Stomach (tissue), 4 donors: ENCODE results near the gene TMEM255B.
"Not testable (repeated sequence)": the region's sequence is repeated elsewhere in the genome, so short reads cannot be mapped to it uniquely, and the experiment has no call there.

ENCODE experiments used
- CTCF ChIP-seq, 7 experiments: fragments of 450-650 bp in 4 of 7; fragments of 200-600 bp in 3 of 7; sonication (generic) in 3 of 7; IDR thresholded peaks; one replicate each; pipeline ENCODE4 v1.5.1; 2016 to 2019; ENCODE audit warnings: antibody characterized with exemption in 7 of 7, control low read depth in 2 of 7, mild to moderate bottlenecking in 1 of 7
- POLR2A ChIP-seq, 4 donors: fragments of 450-650 bp; IDR thresholded peaks; one replicate each; pipeline ENCODE4 v1.6.1; 2016; ENCODE audit warnings: antibody characterized with exemption in 4 of 4, control low read depth in 2 of 4, mild to moderate bottlenecking in 1 of 4, moderate library complexity in 1 of 4
- POLR2AphosphoS5 ChIP-seq, 3 donors: sonication (generic); formaldehyde crosslinking; IDR thresholded peaks; one replicate each; pipeline ENCODE4 v1.6.1; 2016; ENCODE audit warnings: antibody characterized with exemption in 3 of 3

- not testable (repeated sequence) for TF ChIP-seq CTCF, POLR2A, POLR2AphosphoS5 (IDR thresholded peaks at IDR 0.05)
Measured at GRCh38 chr13:113789931-113790330, 30.9 kb downstream of the TMEM255B start.
